K562 (cell line): Measurements from ENCODE around the gene COMMD4. TPM values are rescaled to one million over a fixed set of nuclear protein-coding genes. Genes with fewer than 3 reads are reported as not detected.

ENCODE experiments used
- microRNA counts: library from miRNA; unstranded; fragments of <30 nt; microRNA quantifications from one replicate; lab custom pipeline; 2016
- microRNA-seq: library from miRNA; unstranded; fragments of <30 nt; microRNA quantifications from one replicate; pipeline ENCODE4, GENCODE V29; 2018; ENCODE audit warnings: borderline microRNAs expressed
- polyA plus RNA-seq, 8 experiments: library from polyadenylated mRNA; depleted of rRNA in 4 of 8; stranded (reverse) in 5 of 8; unstranded in 3 of 8; fragments of >200 nt; fragmentation: Nextera tagmentation in 2 of 8; fragmentation: Illumina TruSeq in 1 of 8; extraction: Ambion mirVana in 2 of 8; extraction: Trizol in 1 of 8; gene quantifications; 2 replicates each; pipeline versions ENCODE4 v1.2.1 to v1.2.3, GENCODE V29; 2011 to 2014; ENCODE audit warnings: inconsistent platforms in 1 of 8, missing spikeins in 1 of 8
- small RNA-seq: library from RNA; depleted of rRNA; stranded (forward); fragments of <200 nt; gene quantifications from one replicate; pipeline ENCODE3, GENCODE V24; 2014
- total RNA-seq, 7 experiments: library from RNA; depleted of rRNA in 6 of 7; stranded (reverse); fragments of >200 nt in 6 of 7; fragmentation: Illumina TruSeq in 2 of 7; extraction: Trizol in 2 of 7; gene quantifications; 2 replicates each; pipeline versions ENCODE4 v1.2.1 to v1.2.3, GENCODE V29; 2011 to 2021; ENCODE audit warnings: low replicate concordance in 1 of 7

COMMD4 gene
- total and polyA plus RNA-seq, 9 of the 15 experiments (the other 6 are each of a cell fraction or from before 2014, with no cell fraction given) = 20.4 to 140 (median 63.9) TPM

MicroRNAs encoded within 50 kb of the gene (microRNA counts, 767-probe panel; counts per million panel counts)
- microRNA hsa-miR-631 (lab: Ali Mortazavi, UCI) = 2,418 counts per million, percentile 60 among the panel's probes with 10 or more counts

Small RNA genes lying within 50 kb of the gene (microRNA-seq; reads per million reads assigned to microRNA genes)
- gene MIR631 = not detected

Small RNA genes lying within 50 kb of the gene (small RNA-seq; reads per million reads assigned to genes)
- gene RN7SL327P = not detected

Other genes with a start within 250 kb of the COMMD4 start
- 8.7 and 14.4 TPM in 2 replicates for gene C15orf39, start 134.2 kb upstream of the COMMD4 start, total RNA-seq (2014; rRNA removed)
- 1.6 and 2.6 TPM in 2 replicates for gene C15orf39, start 134.2 kb upstream of the COMMD4 start, total RNA-seq (2014; rRNA removed; fragmentation: Illumina TruSeq; extraction: Trizol)
- gene C15orf39, start 134.2 kb upstream of the COMMD4 start, total RNA-seq (2015; rRNA removed; fragmentation: Illumina TruSeq; extraction: Trizol) = 4.4 and 5.2 TPM in 2 replicates
- gene C15orf39, start 134.2 kb upstream of the COMMD4 start, total RNA-seq (2021) = 29.8 and 34.1 TPM in 2 replicates
- gene C15orf39, start 134.2 kb upstream of the COMMD4 start, polyA plus RNA-seq (2011; rRNA removed) = 1.9 and 6.4 TPM in 2 replicates
- gene C15orf39, start 134.2 kb upstream of the COMMD4 start, polyA plus RNA-seq (2014; fragmentation: Illumina TruSeq; extraction: Trizol) = 11.3 and 17.1 TPM in 2 replicates
- under 1 TPM; 0.31 to 0.60 TPM for gene C15orf39, start 134.2 kb upstream of the COMMD4 start, polyA plus RNA-seq (2014; fragmentation: Nextera tagmentation; extraction: Ambion mirVana)
- gene C15orf39, start 134.2 kb upstream of the COMMD4 start, polyA plus RNA-seq (2014; rRNA removed) = 7.4 and 7.9 TPM in 2 replicates
- gene GOLGA6C, start 77.7 kb upstream of the COMMD4 start, total RNA-seq (2014; rRNA removed) = not detected in 2 replicates
- not detected in 2 replicates for gene GOLGA6C, start 77.7 kb upstream of the COMMD4 start, total RNA-seq (2014; rRNA removed; fragmentation: Illumina TruSeq; extraction: Trizol)
- gene GOLGA6C, start 77.7 kb upstream of the COMMD4 start, total RNA-seq (2015; rRNA removed; fragmentation: Illumina TruSeq; extraction: Trizol) = not detected in 2 replicates
- not detected in 2 replicates for gene GOLGA6C, start 77.7 kb upstream of the COMMD4 start, total RNA-seq (2021)
- not detected in 2 replicates for gene GOLGA6C, start 77.7 kb upstream of the COMMD4 start, polyA plus RNA-seq (2011; rRNA removed)
- not detected in 2 replicates for gene GOLGA6C, start 77.7 kb upstream of the COMMD4 start, polyA plus RNA-seq (2014; fragmentation: Illumina TruSeq; extraction: Trizol)
- gene GOLGA6C, start 77.7 kb upstream of the COMMD4 start, polyA plus RNA-seq (2014; fragmentation: Nextera tagmentation; extraction: Ambion mirVana) = not detected
- gene GOLGA6C, start 77.7 kb upstream of the COMMD4 start, polyA plus RNA-seq (2014; rRNA removed) = not detected in 2 replicates
- gene GOLGA6D, start 53.2 kb upstream of the COMMD4 start, total RNA-seq (2014; rRNA removed) = not detected in 2 replicates
- gene GOLGA6D, start 53.2 kb upstream of the COMMD4 start, total RNA-seq (2014; rRNA removed; fragmentation: Illumina TruSeq; extraction: Trizol) = not detected in 2 replicates
- not detected in 2 replicates for gene GOLGA6D, start 53.2 kb upstream of the COMMD4 start, total RNA-seq (2015; rRNA removed; fragmentation: Illumina TruSeq; extraction: Trizol)
- not detected in 2 replicates for gene GOLGA6D, start 53.2 kb upstream of the COMMD4 start, total RNA-seq (2021)
- gene GOLGA6D, start 53.2 kb upstream of the COMMD4 start, polyA plus RNA-seq (2011; rRNA removed) = not detected in 2 replicates
- not detected in 2 replicates for gene GOLGA6D, start 53.2 kb upstream of the COMMD4 start, polyA plus RNA-seq (2014; fragmentation: Illumina TruSeq; extraction: Trizol)
- gene GOLGA6D, start 53.2 kb upstream of the COMMD4 start, polyA plus RNA-seq (2014; fragmentation: Nextera tagmentation; extraction: Ambion mirVana) = not detected
- gene GOLGA6D, start 53.2 kb upstream of the COMMD4 start, polyA plus RNA-seq (2014; rRNA removed) = not detected in 2 replicates
- gene NEIL1, start 11.0 kb downstream of the COMMD4 start, total RNA-seq (2014; rRNA removed) = 2.5 and 3.2 TPM in 2 replicates
- 0.80 and 1.4 TPM in 2 replicates for gene NEIL1, start 11.0 kb downstream of the COMMD4 start, total RNA-seq (2014; rRNA removed; fragmentation: Illumina TruSeq; extraction: Trizol)
- 1.6 and 2.4 TPM in 2 replicates for gene NEIL1, start 11.0 kb downstream of the COMMD4 start, total RNA-seq (2015; rRNA removed; fragmentation: Illumina TruSeq; extraction: Trizol)
- 3.7 and 4.9 TPM in 2 replicates for gene NEIL1, start 11.0 kb downstream of the COMMD4 start, total RNA-seq (2021)
- gene NEIL1, start 11.0 kb downstream of the COMMD4 start, polyA plus RNA-seq (2011; rRNA removed) = 4.3 and 6.1 TPM in 2 replicates
- 1.7 and 3.1 TPM in 2 replicates for gene NEIL1, start 11.0 kb downstream of the COMMD4 start, polyA plus RNA-seq (2014; fragmentation: Illumina TruSeq; extraction: Trizol)
- under 1 TPM; 0.14 to 0.28 TPM for gene NEIL1, start 11.0 kb downstream of the COMMD4 start, polyA plus RNA-seq (2014; fragmentation: Nextera tagmentation; extraction: Ambion mirVana)
- 4.0 and 7.1 TPM in 2 replicates for gene NEIL1, start 11.0 kb downstream of the COMMD4 start, polyA plus RNA-seq (2014; rRNA removed)
- 57.9 and 67.5 TPM in 2 replicates for gene MAN2C1, start 32.5 kb downstream of the COMMD4 start, total RNA-seq (2014; rRNA removed)
- gene MAN2C1, start 32.5 kb downstream of the COMMD4 start, total RNA-seq (2014; rRNA removed; fragmentation: Illumina TruSeq; extraction: Trizol) = 27.9 and 31.6 TPM in 2 replicates
- 40.2 and 42.5 TPM in 2 replicates for gene MAN2C1, start 32.5 kb downstream of the COMMD4 start, total RNA-seq (2015; rRNA removed; fragmentation: Illumina TruSeq; extraction: Trizol)
- 113 and 120 TPM in 2 replicates for gene MAN2C1, start 32.5 kb downstream of the COMMD4 start, total RNA-seq (2021)
- gene MAN2C1, start 32.5 kb downstream of the COMMD4 start, polyA plus RNA-seq (2011; rRNA removed) = 39.9 and 91.5 TPM in 2 replicates
- gene MAN2C1, start 32.5 kb downstream of the COMMD4 start, polyA plus RNA-seq (2014; fragmentation: Illumina TruSeq; extraction: Trizol) = 38.4 and 56.1 TPM in 2 replicates
- 1 to 10 TPM; 2.0 TPM for gene MAN2C1, start 32.5 kb downstream of the COMMD4 start, polyA plus RNA-seq (2014; fragmentation: Nextera tagmentation; extraction: Ambion mirVana)
- gene MAN2C1, start 32.5 kb downstream of the COMMD4 start, polyA plus RNA-seq (2014; rRNA removed) = 101 and 141 TPM in 2 replicates
- 21.1 and 25.5 TPM in 2 replicates for gene SIN3A, start 115.6 kb downstream of the COMMD4 start, total RNA-seq (2014; rRNA removed)
- 25.3 and 29.0 TPM in 2 replicates for gene SIN3A, start 115.6 kb downstream of the COMMD4 start, total RNA-seq (2014; rRNA removed; fragmentation: Illumina TruSeq; extraction: Trizol)
- 23.7 and 25.7 TPM in 2 replicates for gene SIN3A, start 115.6 kb downstream of the COMMD4 start, total RNA-seq (2015; rRNA removed; fragmentation: Illumina TruSeq; extraction: Trizol)
- 58.0 and 70.3 TPM in 2 replicates for gene SIN3A, start 115.6 kb downstream of the COMMD4 start, total RNA-seq (2021)
- 25.2 and 37.3 TPM in 2 replicates for gene SIN3A, start 115.6 kb downstream of the COMMD4 start, polyA plus RNA-seq (2011; rRNA removed)
- gene SIN3A, start 115.6 kb downstream of the COMMD4 start, polyA plus RNA-seq (2014; fragmentation: Illumina TruSeq; extraction: Trizol) = 36.5 and 37.0 TPM in 2 replicates
- gene SIN3A, start 115.6 kb downstream of the COMMD4 start, polyA plus RNA-seq (2014; fragmentation: Nextera tagmentation; extraction: Ambion mirVana) = 10 to 100 TPM; 11.1 to 11.9 TPM
- 25.4 and 30.6 TPM in 2 replicates for gene SIN3A, start 115.6 kb downstream of the COMMD4 start, polyA plus RNA-seq (2014; rRNA removed)
- gene PTPN9, start 243.3 kb downstream of the COMMD4 start, total RNA-seq (2014; rRNA removed) = 7.4 and 14.4 TPM in 2 replicates
- 14.2 and 16.6 TPM in 2 replicates for gene PTPN9, start 243.3 kb downstream of the COMMD4 start, total RNA-seq (2014; rRNA removed; fragmentation: Illumina TruSeq; extraction: Trizol)
- gene PTPN9, start 243.3 kb downstream of the COMMD4 start, total RNA-seq (2015; rRNA removed; fragmentation: Illumina TruSeq; extraction: Trizol) = 15.4 and 16.5 TPM in 2 replicates
- gene PTPN9, start 243.3 kb downstream of the COMMD4 start, total RNA-seq (2021) = 17.1 and 20.4 TPM in 2 replicates
- 22.3 and 24.0 TPM in 2 replicates for gene PTPN9, start 243.3 kb downstream of the COMMD4 start, polyA plus RNA-seq (2011; rRNA removed)
- gene PTPN9, start 243.3 kb downstream of the COMMD4 start, polyA plus RNA-seq (2014; fragmentation: Illumina TruSeq; extraction: Trizol) = 17.7 and 19.7 TPM in 2 replicates
- 1 to 10 TPM; 5.0 to 6.3 TPM for gene PTPN9, start 243.3 kb downstream of the COMMD4 start, polyA plus RNA-seq (2014; fragmentation: Nextera tagmentation; extraction: Ambion mirVana)
- gene PTPN9, start 243.3 kb downstream of the COMMD4 start, polyA plus RNA-seq (2014; rRNA removed) = 11.3 and 12.4 TPM in 2 replicates